Epithelial cell of umbilical artery (primary cell): ENCODE results near the gene MRPS26. TPM values are rescaled to one million over a fixed set of nuclear protein-coding genes. Genes with fewer than 3 reads are reported as not detected.

Source experiments
- total RNA-seq: library from RNA; depleted of rRNA; stranded (reverse); fragments of >200 nt; gene quantifications from 2 replicates; pipeline ENCODE4 v1.2.3, GENCODE V29; 2014

MRPS26 gene
- 65.5 and 75.4 TPM in 2 replicates for total RNA-seq

GRCh38 chr20:3045816-3046676 lies at the start of gene MRPS26:
MRPS26 (plus strand) TSS chr20:3046052; CDS start chr20:3046069, 17 bp downstream.

GRCh38 chr20:3043322-3043721 lies 2.5 kb upstream of the MRPS26 start, which contains the start of gene GNRH2:
GNRH2 (plus strand) TSS chr20:3043622; CDS start chr20:3044415, 793 bp downstream.

GRCh38 chr20:3071610-3072529 lies 26.0 kb downstream of the MRPS26 start, which contains the start of gene OXT:
OXT (plus strand) TSS chr20:3071620; CDS start chr20:3071656, 36 bp downstream.

DNA sequence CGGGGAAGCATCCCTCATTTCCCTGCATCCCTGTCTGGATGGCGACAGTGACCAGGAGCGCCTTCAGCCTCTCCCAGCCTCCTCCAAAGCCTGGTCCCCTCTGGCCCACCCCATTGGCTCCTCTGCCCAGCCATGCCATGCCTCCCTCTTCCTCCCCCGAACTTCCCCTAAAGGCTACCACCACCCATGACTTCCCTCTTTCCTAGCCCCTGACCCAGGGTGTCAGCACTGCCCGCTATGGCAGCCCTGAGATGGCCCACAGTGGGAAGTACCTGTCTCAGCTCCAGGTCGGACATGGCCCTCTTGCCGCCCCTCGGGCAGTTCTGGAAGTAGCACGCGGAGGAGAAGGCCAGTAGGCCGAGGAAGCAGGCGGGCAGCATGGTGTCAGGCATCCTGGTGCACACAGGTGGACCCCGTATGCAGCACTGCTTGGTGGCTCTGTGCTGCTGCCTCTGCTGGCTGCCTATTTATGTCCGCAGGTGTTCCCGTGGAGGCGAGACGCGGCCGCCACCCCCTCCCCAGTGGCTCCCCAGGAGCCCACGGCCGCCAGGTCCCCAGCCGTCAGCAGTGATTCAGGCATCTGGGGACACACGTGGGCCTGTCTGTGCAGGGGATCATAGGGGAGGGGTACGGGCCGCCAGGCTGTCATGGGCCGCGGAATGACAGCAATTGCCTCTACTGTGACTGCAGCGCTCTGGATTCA lies 38.6 kb downstream of the MRPS26 start, which contains the start of gene AVP:
TSS of gene AVP (minus strand) at position 442 of the 703 bp plus-strand sequence. CDS start at position 392, 50 bp downstream.

Other genes starting within 250 kb of the MRPS26 start
- 0.32 TPM in 1 of 2 replicates, not detected in the other for gene CPXM1, start 245.4 kb upstream of the MRPS26 start, total RNA-seq
- not detected in 2 replicates for gene C20orf141, start 231.1 kb upstream of the MRPS26 start, total RNA-seq
- not detected in 2 replicates for gene TMEM239, start 229.7 kb upstream of the MRPS26 start, total RNA-seq
- 18.5 and 19.6 TPM in 2 replicates for gene PCED1A, start 205.4 kb upstream of the MRPS26 start, total RNA-seq
- gene VPS16, start 205.3 kb upstream of the MRPS26 start, total RNA-seq, result 46.1 and 53.3 TPM in 2 replicates
- gene PTPRA, start 172.6 kb upstream of the MRPS26 start, total RNA-seq, result 20.8 and 30.1 TPM in 2 replicates
- gene GNRH2, start 2.4 kb upstream of the MRPS26 start, total RNA-seq, result 0.30 TPM in 1 of 2 replicates, not detected in the other
- not detected in 2 replicates for gene OXT, start 25.6 kb downstream of the MRPS26 start, total RNA-seq
- gene AVP, start 38.7 kb downstream of the MRPS26 start, total RNA-seq, result not detected in 2 replicates
- gene FASTKD5, start 113.8 kb downstream of the MRPS26 start, total RNA-seq, result 16.2 and 18.5 TPM in 2 replicates
- gene UBOX5, start 113.8 kb downstream of the MRPS26 start, total RNA-seq, result 2.1 and 2.9 TPM in 2 replicates
- 1.4 and 2.3 TPM in 2 replicates for gene LZTS3, start 127.5 kb downstream of the MRPS26 start, total RNA-seq
- gene DDRGK1, start 158.6 kb downstream of the MRPS26 start, total RNA-seq, result 26.3 and 50.0 TPM in 2 replicates
- gene ITPA, start 163.4 kb downstream of the MRPS26 start, total RNA-seq, result 37.2 and 53.3 TPM in 2 replicates
- gene SLC4A11, start 193.1 kb downstream of the MRPS26 start, total RNA-seq, result 1.9 and 2.0 TPM in 2 replicates